GM19324 (cell line): ENCODE measurements around the gene TUBGCP3.
"Not testable (repeated sequence)": the region's sequence is repeated elsewhere in the genome, so short reads cannot be mapped to it uniquely, and the experiment has no call there.

Experiments used
- ATAC-seq: cut with Tn5 transposase; IDR thresholded peaks from one replicate; pipeline ENCODE4 v1.9.1; 2021; ENCODE audit warnings: mild to moderate bottlenecking, moderate library complexity; ENCODE audit not compliant: unreplicated experiment, low FRiP score

Gene TUBGCP3

GRCh38 chr13:112580912-112581311, 7.0 kb downstream of the TUBGCP3 start:
- no peak for ATAC-seq

- ATAC-seq = no peak
Observed at GRCh38 chr13:112580211-112580610, 7.7 kb downstream of the TUBGCP3 start.

- no peak for ATAC-seq
Observed at GRCh38 chr13:112579310-112579843, 8.6 kb downstream of the TUBGCP3 start.

- ATAC-seq = no peak
Observed at GRCh38 chr13:112576768-112577167, 11.2 kb downstream of the TUBGCP3 start.

- no peak for ATAC-seq
Observed at GRCh38 chr13:112576191-112576590, 11.8 kb downstream of the TUBGCP3 start.

GRCh38 chr13:112575675-112576074, 12.3 kb downstream of the TUBGCP3 start:
- no peak for ATAC-seq

- ATAC-seq = no peak
Observed at GRCh38 chr13:112574834-112575613, 12.9 kb downstream of the TUBGCP3 start.

GRCh38 chr13:112574416-112574815, 13.5 kb downstream of the TUBGCP3 start:
- no peak for ATAC-seq

GRCh38 chr13:112573710-112574109, 14.2 kb downstream of the TUBGCP3 start:
- ATAC-seq = no peak

- ATAC-seq = no peak
Observed at GRCh38 chr13:112572366-112572765, 15.6 kb downstream of the TUBGCP3 start.

- no peak for ATAC-seq
Observed at GRCh38 chr13:112569821-112570220, 18.1 kb downstream of the TUBGCP3 start.

GRCh38 chr13:112567161-112567862, 20.6 kb downstream of the TUBGCP3 start:
- no peak for ATAC-seq

- no peak for ATAC-seq
Observed at GRCh38 chr13:112562786-112563383, 25.1 kb downstream of the TUBGCP3 start.

- no peak for ATAC-seq
Observed at GRCh38 chr13:112562254-112562653, 25.7 kb downstream of the TUBGCP3 start.

GRCh38 chr13:112561478-112561877, 26.5 kb downstream of the TUBGCP3 start:
- ATAC-seq = no peak

- no peak for ATAC-seq
Observed at GRCh38 chr13:112558696-112559418, 29.1 kb downstream of the TUBGCP3 start.

GRCh38 chr13:112556600-112556999, 31.4 kb downstream of the TUBGCP3 start:
- no peak for ATAC-seq

- no peak for ATAC-seq
Observed at GRCh38 chr13:112554214-112554850, 33.6 kb downstream of the TUBGCP3 start.

GRCh38 chr13:112548975-112549374, 39.0 kb downstream of the TUBGCP3 start:
- not testable (repeated sequence) for ATAC-seq

- no peak for ATAC-seq
Observed at GRCh38 chr13:112545856-112546255, 42.1 kb downstream of the TUBGCP3 start.
